ENCODE measurements around the gene GRIA2.

GRIA2 gene

DNA sequence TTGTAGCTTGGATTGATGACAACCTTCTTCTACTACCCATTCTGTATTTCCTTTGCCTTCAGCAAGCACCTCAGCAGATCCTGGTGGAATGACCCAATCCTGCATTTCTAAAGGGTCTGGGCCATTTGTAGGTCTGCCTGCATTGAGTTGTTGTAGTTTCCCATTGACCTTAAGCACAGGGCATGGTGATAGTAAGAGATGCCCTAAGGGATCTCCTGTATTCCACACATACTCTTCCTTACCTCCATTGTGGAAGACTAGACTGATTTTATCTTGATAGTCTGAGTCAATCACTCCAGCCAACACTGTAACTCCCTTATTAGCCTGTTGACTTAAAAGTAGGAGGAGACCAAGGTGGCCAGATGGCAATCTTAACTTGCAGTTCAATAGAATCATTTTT lies 184.5 kb downstream of the GRIA2 start:
- DNase-seq = no peak

Measured in stimulated activated CD4-positive, alpha-beta T cell treated with anti-CD3 and anti-CD28 coated beads, Interleukin-4, amount 100 ng/mL, for 24 hours (primary cell).